ENCODE measurements around the gene CCDC88B. TPM values are rescaled to one million over a fixed set of nuclear protein-coding genes. Genes with fewer than 3 reads are reported as not detected.

Gene CCDC88B, protein sequence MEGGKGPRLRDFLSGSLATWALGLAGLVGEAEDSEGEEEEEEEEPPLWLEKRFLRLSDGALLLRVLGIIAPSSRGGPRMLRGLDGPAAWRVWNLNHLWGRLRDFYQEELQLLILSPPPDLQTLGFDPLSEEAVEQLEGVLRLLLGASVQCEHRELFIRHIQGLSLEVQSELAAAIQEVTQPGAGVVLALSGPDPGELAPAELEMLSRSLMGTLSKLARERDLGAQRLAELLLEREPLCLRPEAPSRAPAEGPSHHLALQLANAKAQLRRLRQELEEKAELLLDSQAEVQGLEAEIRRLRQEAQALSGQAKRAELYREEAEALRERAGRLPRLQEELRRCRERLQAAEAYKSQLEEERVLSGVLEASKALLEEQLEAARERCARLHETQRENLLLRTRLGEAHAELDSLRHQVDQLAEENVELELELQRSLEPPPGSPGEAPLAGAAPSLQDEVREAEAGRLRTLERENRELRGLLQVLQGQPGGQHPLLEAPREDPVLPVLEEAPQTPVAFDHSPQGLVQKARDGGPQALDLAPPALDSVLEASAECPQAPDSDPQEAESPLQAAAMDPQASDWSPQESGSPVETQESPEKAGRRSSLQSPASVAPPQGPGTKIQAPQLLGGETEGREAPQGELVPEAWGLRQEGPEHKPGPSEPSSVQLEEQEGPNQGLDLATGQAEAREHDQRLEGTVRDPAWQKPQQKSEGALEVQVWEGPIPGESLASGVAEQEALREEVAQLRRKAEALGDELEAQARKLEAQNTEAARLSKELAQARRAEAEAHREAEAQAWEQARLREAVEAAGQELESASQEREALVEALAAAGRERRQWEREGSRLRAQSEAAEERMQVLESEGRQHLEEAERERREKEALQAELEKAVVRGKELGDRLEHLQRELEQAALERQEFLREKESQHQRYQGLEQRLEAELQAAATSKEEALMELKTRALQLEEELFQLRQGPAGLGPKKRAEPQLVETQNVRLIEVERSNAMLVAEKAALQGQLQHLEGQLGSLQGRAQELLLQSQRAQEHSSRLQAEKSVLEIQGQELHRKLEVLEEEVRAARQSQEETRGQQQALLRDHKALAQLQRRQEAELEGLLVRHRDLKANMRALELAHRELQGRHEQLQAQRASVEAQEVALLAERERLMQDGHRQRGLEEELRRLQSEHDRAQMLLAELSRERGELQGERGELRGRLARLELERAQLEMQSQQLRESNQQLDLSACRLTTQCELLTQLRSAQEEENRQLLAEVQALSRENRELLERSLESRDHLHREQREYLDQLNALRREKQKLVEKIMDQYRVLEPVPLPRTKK (N-terminal part only)
- total RNA-seq (2.1 and 3.1 TPM in 2 replicates), polyA plus RNA-seq (0.56 and 0.88 TPM in 2 replicates), polyA minus RNA-seq (ENCODE audit: low replicate concordance) (2.6 TPM in 1 of 2 replicates, not detected in the other)
- 0.87 and 2.2 TPM in 2 replicates for polyA plus RNA-seq (2012)

DNA sequence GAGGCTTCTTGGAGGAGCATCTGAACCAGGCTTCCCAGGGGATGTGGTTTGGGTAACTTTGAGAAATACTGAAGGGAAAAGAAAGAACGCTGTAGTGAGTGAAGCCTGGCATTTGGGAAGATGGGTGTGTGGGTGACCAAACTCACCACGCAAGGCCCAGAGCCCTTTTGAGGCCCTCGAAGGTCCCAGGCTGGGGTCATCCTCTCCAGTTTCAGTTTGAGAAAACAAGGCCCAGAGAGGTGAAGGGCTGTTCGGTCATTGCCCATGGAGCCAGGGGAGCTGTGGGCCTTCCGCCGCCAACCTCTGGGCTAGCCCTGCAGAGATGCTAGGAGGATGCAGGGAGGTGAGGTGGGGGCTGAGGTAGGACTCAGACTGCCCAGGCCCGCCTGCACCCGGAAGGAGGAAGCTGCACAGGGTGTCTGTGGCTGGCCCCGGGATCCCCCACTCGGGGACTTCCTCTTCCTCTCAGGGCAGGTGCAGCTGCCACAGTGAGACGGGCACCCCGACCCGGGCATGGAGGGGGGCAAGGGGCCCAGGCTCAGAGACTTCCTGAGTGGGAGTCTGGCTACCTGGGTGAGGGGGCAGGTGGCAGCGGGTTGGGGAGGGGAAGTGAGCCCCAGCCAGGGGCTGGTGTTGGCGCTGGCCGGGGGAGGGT, at the start of gene CCDC88B:
Gene CCDC88B, plus strand, starts transcription at position 451 of the 655 bp plus-strand sequence. Its CDS starts 63 bp downstream, at position 514.
- H3K4me1 ChIP-seq (ENCODE audit: control insufficient read depth, extremely low read depth, insufficient read depth, low read length), result peaks cover 7% of the 10 kb centered on the region
- no peak within 1 kb of the TSS for H3K27ac ChIP-seq (ENCODE audit: insufficient read depth, low read length)
- H3K9ac ChIP-seq (ENCODE audit: insufficient read depth, low read length), result no peak within 1 kb of the TSS
- no peak within 1 kb of the TSS for H3K4me2 ChIP-seq (ENCODE audit: extremely low read depth, insufficient read depth, low read length)
- H3K36me3 ChIP-seq (ENCODE audit: control insufficient read depth, insufficient read depth, low read length), result no peaks in the 10 kb centered on the region
- H4K20me1 ChIP-seq (ENCODE audit: control insufficient read depth, extremely low read depth, insufficient read depth, low read length), result no peaks in the 10 kb centered on the region
- no peaks in the 10 kb centered on the region for H3K79me2 ChIP-seq (ENCODE audit: control insufficient read depth, insufficient read depth, low read length)
- DNase-seq (ENCODE audit: low read depth in 2 of 2), result no peak
- TF ChIP-seq CTCF (conservative IDR thresholded peaks at IDR 0.05 in 1 of 2, IDR thresholded peaks at IDR 0.05 in 1 of 2; ENCODE audit: low read depth in 1 of 2, low read length in 2 of 2) (no peak), EZH2 (IDR thresholded peaks at IDR 0.05; ENCODE audit: low read length, missing control alignments) (no peak)
- H2AFZ ChIP-seq (ENCODE audit: low read length), result no peak within 1 kb of the TSS
- H3K9me3 ChIP-seq (ENCODE audit: control insufficient read depth, insufficient read depth, low read depth, low read length), result no peaks in the 10 kb centered on the region
- no peaks in the 10 kb centered on the region for H3K27me3 ChIP-seq (ENCODE audit: control insufficient read depth, insufficient read depth, low read length)
- H3K4me3 ChIP-seq (replicated peaks in 1 of 4; ENCODE audit: control extremely low read depth in 1 of 4, insufficient read depth in 1 of 4, low read depth in 3 of 4, low read length in 4 of 4), result no peak within 1 kb of the TSS

GRCh38 chr11:64290352-64291261, 49.4 kb upstream of the CCDC88B start:
- H3K27ac ChIP-seq (ENCODE audit: insufficient read depth, low read length), result no peak overlapping the region
- peaks cover 7% of the 10 kb centered on the region for H3K4me1 ChIP-seq (ENCODE audit: control insufficient read depth, extremely low read depth, insufficient read depth, low read length)
- no peaks in the 10 kb centered on the region for H3K9me3 ChIP-seq (ENCODE audit: control insufficient read depth, insufficient read depth, low read depth, low read length)
- no peak overlapping the region for H3K4me3 ChIP-seq (replicated peaks in 1 of 4; ENCODE audit: control extremely low read depth in 1 of 4, insufficient read depth in 1 of 4, low read depth in 3 of 4, low read length in 4 of 4)
- H3K79me2 ChIP-seq (ENCODE audit: control insufficient read depth, insufficient read depth, low read length), result no peaks in the 10 kb centered on the region
- H4K20me1 ChIP-seq (ENCODE audit: control insufficient read depth, extremely low read depth, insufficient read depth, low read length), result no peaks in the 10 kb centered on the region
- TF ChIP-seq CTCF (conservative IDR thresholded peaks at IDR 0.05 in 1 of 2, IDR thresholded peaks at IDR 0.05 in 1 of 2; ENCODE audit: low read depth in 1 of 2, low read length in 2 of 2) (no peak), EZH2 (IDR thresholded peaks at IDR 0.05; ENCODE audit: low read length, missing control alignments) (peak; percentile 65)
- no peak overlapping the region for H3K9ac ChIP-seq (ENCODE audit: insufficient read depth, low read length)
- DNase-seq (ENCODE audit: low read depth in 2 of 2), result no peak
- no peak overlapping the region for H3K4me2 ChIP-seq (ENCODE audit: extremely low read depth, insufficient read depth, low read length)
- H2AFZ ChIP-seq (ENCODE audit: low read length), result no peak overlapping the region
- no peaks in the 10 kb centered on the region for H3K36me3 ChIP-seq (ENCODE audit: control insufficient read depth, insufficient read depth, low read length)
- peaks cover 38% of the 10 kb centered on the region for H3K27me3 ChIP-seq (ENCODE audit: control insufficient read depth, insufficient read depth, low read length)

All from fibroblast of lung (primary cell).